GM03348 (cell line): ENCODE measurements around the gene BBC3.

Experiments used
- DNase-seq: peaks from one replicate; pipeline ENCODE4 v3.0.0; 2012; ENCODE audit warnings: low spot score

The BBC3 gene

DNA sequence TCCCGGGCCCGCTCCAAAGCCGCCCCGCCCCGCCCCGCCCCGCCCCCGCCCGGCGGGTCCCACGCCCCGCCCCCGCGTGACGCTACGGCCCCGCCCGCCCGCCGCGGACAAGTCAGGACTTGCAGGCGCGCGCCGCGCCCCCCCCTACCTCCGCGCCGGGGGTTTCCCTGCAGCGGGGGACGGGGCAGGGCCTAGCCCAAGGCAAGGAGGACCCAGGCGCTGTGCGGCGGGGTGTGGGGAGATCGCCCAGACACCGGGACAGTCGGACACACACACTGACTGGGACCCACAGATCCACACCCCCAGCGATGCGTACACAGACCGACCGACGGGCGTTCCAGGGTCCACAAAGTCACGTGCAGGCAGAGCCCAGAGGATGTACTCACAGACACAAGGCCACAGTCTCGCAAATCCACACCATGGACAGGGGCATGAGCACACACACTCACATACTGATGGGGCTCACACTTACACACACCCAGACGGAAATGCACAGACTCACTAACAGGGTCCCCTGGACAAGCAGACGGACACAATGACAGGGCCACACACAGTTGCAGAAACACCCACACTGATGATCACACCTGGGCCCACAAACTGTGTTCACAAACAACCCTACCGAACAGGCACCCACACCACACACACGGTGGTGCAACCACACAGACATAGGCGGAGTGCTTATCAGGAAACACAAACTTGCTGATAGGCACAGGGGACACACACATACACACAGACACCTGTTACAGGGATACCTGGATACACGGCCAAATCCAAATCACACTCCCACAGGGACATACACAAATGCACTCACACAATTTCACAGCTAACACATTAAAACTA lies 436 bp upstream of the BBC3 start:
- DNase-seq: peak; percentile 95

- peak; percentile 83 for DNase-seq
These were observed 712 bp downstream of the BBC3 start for GRCh38 chr19:47230054-47230920.

GRCh38 chr19:47229676-47230053 lies 1.3 kb downstream of the BBC3 start:
- DNase-seq: no peak

DNA sequence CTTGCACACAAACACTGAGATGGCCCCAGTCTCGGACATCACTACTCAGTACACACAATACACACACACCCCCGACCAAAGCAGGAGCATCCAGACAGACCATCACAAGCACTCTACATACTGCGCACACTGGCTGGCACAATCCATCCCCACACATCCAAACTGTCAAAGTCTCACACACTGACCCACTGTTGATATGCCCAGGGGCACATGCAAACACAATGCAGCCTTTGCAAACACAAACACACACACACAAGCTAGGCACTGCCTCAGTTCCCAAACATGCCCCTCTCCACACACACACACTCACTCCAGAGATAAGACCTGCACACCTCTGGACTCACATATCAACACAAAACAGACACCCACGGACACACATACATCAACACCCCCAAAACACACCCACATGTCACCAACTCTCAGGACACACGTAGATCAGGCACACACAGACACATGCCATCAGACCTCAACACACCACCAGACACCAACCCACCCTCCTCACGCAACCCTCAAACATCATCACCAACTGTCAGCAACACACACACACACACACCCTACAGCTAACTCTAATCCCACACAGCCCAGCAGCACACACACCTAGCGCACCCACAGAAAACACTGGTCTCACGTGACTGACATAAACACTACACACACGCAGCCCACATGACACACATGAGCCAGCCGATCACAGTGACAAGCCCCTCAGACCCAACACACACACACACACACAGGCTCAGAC lies 1.9 kb downstream of the BBC3 start:
- no peak for DNase-seq

- DNase-seq: peak; percentile 58
These were observed 2.6 kb downstream of the BBC3 start for GRCh38 chr19:47228168-47228936.

DNA sequence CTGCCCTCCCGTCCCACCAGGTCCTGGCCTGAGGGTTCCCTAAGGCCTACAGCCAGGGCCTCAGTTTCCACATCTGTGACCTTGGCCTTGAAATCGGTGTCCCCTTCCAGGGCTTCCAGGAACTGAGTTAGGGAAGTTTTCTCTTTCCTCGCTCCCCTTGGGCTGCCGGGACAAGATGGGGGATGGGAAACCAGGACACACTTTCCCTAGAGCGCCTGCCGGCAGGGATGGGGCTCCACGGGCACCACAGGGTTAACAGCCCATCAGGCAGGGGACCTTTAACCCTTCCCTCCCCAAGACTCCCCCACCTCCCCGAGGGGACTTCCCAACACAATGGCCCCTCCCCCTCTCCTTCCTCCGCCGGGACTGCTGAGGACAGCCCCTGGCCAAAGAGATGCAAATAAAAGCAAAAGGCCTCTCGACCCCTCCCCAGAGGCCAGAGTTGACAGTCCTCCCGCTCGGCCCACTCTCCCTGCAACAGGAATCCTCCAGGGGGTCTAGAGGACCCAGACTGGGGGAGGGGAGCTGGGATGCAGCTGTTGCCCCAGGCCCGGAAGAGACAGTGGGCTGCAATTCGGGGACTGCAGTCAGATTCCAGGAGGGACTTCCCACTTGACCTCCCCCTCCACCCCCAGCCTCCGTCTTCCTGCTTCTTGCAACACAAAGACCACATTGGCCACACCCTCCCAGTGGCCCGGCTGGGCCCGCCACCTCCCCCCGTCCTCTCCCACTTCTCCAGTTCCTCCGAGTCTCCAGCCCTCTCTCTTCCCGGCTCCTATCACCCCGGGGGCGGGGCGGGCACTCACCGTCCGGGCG lies 3.4 kb downstream of the BBC3 start:
- DNase-seq: peak; percentile 93

GRCh38 chr19:47226426-47227351 lies 4.3 kb downstream of the BBC3 start:
- DNase-seq: peak; percentile 83

DNA sequence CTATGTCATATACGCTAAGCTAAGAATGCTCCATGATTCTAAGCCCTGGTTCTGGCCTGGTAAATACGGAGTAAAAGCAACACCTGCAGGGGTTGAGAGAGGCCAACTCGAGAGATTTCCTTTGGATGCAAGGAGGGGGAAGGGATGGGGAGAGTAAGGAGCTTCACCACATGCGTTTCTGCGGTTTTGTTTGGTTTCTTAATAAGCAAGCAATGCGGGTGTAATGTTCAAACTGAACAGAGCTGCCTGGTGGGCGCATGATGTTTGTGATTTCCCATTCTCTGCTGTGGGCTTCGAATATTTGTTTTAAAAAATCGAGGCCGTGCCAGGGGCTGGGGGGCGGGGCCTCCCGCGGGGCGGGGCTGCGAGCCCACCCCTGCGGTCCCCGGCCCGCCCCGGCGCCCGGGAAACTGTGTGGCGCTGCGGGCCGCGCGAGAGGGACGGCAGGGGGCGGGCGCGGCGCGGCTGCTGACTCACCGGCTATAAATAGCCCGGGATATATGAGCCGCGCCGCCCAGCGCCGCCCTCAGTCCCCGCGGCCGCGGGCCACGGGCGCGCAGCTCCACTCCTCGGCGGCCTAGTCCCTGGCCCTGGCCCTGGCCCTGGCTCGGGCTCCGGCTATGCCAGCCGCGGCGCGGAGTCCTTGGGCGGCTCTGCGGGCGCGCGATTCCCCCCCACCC lies 5.1 kb downstream of the BBC3 start:
- peak; percentile 97 for DNase-seq

DNA sequence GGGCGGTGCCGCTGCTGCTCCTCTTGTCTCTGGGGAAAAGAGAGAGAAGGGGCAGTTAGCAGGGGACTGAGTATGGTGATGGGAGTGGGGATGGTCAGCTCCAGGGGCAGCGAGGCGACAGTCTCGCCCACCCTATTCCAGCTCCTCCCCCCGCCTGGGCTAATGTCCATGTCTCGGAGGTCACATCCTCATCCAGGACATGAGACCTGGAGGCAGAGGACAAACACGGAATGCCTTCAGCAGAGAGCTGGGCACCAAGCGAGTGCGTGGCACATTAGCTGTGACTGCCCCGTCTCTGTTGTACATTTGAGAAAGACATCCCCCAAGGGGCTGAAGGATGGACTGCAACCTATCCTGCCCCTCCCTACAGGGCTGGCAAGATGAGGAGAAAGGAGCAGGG lies 9.1 kb downstream of the BBC3 start:
- no peak for DNase-seq

DNA sequence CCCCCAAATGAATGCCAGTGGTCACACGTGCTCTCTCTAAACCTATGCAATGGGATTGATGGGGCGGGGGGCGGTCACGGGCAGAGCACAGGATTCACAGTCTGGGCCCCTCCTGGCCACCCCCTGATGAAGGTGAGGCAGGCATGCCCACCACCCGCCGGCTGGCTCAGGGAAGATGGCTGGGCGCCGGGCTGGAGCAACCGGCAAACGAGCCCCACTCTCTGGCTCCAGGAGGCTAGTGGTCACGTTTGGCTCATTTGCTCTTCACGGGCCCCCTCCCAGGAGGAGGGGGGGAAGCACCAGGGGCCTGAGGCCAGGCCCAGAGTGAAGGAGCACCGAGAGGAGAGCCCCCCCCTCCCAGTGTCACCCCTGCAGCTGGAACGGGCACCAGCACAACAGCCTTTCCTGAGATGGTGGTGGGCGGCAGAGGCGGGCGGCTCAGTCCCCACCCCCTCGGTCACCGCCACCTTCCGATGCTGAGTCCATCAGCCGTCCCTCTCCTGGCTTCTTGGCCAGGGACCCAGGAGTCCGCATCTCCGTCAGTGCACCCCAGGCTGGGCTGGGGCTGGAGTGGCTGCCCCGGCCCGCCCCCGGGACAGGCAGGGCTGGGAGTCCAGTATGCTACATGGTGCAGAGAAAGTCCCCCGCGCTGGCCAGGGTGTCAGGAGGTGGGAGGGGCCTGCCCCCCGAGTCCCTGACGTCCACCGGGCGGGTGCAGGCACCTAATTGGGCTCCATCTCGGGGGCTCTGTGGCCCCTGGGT lies 9.7 kb downstream of the BBC3 start:
- DNase-seq: no peak

DNA sequence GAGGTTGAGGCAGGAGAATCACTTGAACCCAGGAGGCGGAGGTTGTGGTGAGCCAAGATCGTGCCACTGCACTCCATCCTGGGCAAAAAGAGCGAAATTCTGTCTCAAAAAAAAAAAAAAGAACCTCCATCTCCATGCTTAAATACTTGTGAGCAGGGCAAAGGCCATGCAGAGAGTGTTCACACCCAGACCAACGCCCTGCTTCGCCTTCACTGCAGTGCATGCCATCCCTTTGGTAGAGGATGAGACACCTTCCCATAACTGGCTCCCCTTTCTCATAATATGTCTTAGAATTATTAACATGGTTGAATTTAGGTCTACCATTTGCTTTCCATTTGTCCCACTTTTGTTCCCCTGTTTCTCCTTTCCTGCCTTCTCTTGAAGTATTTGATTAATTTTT lies 15.4 kb downstream of the BBC3 start:
- no peak for DNase-seq

DNA sequence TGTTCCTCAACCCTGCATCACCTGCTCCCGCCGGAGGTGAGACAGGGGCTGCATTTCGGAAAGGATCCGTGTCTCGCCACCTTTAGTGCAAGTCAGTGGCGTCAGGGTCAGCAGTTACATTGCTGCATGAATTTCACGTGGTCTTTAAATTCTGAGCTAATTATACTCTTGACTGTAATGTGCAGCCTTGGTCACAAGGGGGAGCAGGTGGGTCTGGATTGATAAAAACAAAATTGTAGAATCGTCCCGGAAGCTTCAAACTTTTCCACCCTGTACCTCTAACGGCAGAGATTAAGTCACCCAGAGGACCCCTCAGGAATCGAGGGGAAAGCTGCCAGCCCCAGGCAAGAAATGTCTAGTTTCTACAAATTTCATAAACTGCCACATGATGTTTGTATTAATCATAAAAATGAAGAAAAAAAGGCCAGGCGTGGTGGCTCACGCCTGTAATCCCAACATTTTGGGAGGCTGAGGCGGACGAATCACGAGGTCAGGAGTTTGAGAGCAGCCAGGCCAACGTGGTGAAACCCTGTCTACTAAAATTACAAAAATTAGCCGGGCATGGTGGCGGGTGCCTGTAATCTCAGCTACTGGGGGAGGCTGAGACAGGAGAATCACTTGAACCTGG lies 20.2 kb downstream of the BBC3 start:
- DNase-seq: peak; percentile 81

DNA sequence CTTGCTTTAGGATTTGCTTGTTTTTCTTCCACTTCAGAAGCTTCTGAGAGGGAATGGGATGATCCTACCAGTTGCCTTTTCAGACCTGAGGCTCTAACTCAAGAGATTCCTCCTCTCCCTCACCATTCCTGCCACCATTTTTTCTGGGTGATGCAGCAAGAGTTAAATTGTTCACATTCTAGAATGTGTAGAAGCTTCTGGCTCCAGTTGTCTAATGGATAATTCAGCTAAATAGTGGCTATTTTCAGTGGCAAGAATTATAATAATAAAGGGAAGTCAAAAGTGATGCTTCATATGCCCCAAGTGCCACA lies 20.9 kb downstream of the BBC3 start:
- DNase-seq: no peak

DNA sequence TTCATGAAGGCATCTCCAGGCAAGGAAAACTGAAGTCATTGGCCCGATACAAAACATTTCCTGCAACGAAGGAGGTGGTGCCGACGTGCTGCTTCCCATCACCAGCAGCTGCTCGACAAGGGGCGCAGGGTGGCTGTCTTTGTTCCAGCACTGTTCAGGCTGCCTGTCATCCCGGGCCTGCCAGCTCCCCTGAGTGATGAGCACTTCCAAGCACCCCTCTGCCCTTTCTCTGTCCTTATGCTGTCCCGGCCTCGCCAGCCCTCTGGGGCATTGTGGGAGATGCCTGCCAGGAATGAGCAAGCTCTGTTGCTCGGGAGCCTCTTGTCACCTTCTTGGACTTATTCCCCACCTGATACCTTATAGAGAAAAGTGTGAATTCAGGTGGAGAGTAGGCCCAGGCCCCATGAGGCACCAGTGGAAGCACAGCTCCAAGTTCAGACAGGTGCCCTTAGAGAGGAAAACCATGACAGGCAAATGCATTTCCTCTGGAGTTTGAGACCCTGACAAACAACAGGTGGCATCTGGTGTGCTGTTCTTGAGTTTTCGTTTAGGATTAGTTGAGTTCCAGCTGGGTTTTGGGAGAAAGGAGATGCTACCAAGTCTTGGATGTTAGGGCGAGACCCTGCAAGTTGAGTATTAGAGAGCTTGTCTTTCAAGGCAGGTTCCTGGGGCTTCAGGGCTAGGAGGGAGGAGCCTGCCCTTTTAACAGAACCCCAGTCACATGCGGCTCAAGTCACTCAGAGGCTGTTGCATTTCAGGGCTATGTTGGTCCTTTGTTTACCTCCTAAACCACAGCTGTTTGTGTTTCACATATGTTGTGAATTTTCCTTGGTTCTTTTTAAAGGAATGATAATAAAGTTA lies 21.4 kb downstream of the BBC3 start:
- no peak for DNase-seq

DNA sequence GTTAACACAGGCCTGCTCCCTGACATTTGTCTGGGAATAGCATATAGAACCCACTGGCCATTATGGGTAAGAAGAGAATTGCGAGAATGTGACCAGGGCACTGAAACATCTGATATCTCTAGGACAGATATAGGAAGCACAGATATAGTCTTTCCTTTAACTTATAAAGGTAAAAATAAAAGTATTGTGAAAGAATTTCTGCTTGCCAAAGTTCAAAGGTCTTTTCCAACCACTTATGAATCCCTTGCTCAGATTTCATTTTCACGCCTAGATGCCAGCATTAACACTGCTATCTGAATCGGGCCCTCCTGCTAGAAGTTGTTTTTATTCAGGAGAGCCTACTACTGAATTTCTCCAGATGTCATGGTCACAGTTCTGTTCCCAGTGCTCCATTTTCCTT lies 27.7 kb downstream of the BBC3 start:
- no peak for DNase-seq

DNA sequence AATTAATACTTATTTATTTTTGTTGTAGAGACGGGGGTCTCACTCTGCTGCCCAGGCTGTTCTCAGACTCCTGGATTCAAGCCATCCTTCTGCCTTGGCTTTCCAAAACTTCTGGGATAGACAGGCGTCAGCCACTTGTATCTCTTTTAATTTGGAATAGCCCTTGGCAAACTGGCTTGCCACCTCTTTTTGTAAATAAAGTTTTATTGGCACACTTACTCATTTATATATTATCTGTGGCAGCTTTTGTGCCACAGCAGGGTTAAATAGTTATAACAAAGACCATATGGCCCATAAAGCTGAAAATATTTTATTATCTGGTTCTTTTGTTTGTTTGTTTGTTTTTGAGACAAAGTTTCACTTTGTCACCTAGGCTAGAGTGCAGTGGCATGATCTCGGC lies 30.5 kb downstream of the BBC3 start:
- no peak for DNase-seq

GRCh38 chr19:47197141-47197540 lies 33.9 kb downstream of the BBC3 start:
- no peak for DNase-seq
